ENCODE measurements around the gene STK24.
A peak's percentile ranks its signal among the peaks of the same experiment; 100 is the strongest.

The STK24 gene

GRCh38 chr13:98471934-98472333 lies 105.0 kb downstream of the STK24 start:
- no peak for DNase-seq

GRCh38 chr13:98470920-98471319 lies 106.0 kb downstream of the STK24 start:
- DNase-seq, result no peak

- no peak for DNase-seq
Measured at GRCh38 chr13:98468929-98469328, 108.0 kb downstream of the STK24 start.

- no peak for DNase-seq
Measured at GRCh38 chr13:98468361-98468760, 108.5 kb downstream of the STK24 start.

- DNase-seq, result peak; percentile 41 to 64 (median 57)
Measured at GRCh38 chr13:98467263-98467985, 109.5 kb downstream of the STK24 start.

- peak; percentile 30 to 54 (median 34) for DNase-seq
Measured at GRCh38 chr13:98466634-98467236, 110.2 kb downstream of the STK24 start.

- DNase-seq, result no peak
Measured at GRCh38 chr13:98462946-98463345, 114.0 kb downstream of the STK24 start.

GRCh38 chr13:98462241-98462882 lies 114.5 kb downstream of the STK24 start:
- DNase-seq, result no peak

GRCh38 chr13:98461486-98462240 lies 115.2 kb downstream of the STK24 start:
- DNase-seq, result no peak

GRCh38 chr13:98460516-98460915 lies 116.4 kb downstream of the STK24 start:
- no peak for DNase-seq

- DNase-seq, result no peak
Measured at GRCh38 chr13:98459721-98460370, 117.1 kb downstream of the STK24 start.

GRCh38 chr13:98459171-98459681 lies 117.7 kb downstream of the STK24 start:
- no peak for DNase-seq

- no peak for DNase-seq
Measured at GRCh38 chr13:98458431-98458830, 118.5 kb downstream of the STK24 start.

GRCh38 chr13:98457053-98457452 lies 119.9 kb downstream of the STK24 start:
- no peak for DNase-seq

GRCh38 chr13:98456413-98456845 lies 120.5 kb downstream of the STK24 start:
- DNase-seq, result no peak

GRCh38 chr13:98454389-98454881 lies 122.5 kb downstream of the STK24 start:
- DNase-seq, result no peak

GRCh38 chr13:98452851-98453843 lies 123.8 kb downstream of the STK24 start:
- no peak for DNase-seq

GRCh38 chr13:98451676-98452470 lies 125.0 kb downstream of the STK24 start:
- no peak for DNase-seq

- no peak for DNase-seq
Measured at GRCh38 chr13:98450539-98451111, 126.3 kb downstream of the STK24 start.

- DNase-seq, result no peak
Measured at GRCh38 chr13:98450026-98450425, 126.9 kb downstream of the STK24 start.

Measured in suppressor macrophage (primary cell).